ENCODE measurements around the gene TP53I3. TPM values are rescaled to one million over a fixed set of nuclear protein-coding genes. Genes with fewer than 3 reads are reported as not detected.

Gene TP53I3
- total RNA-seq, 2 donors from 2014 or later, result 3.1 to 13.0 TPM

GRCh38 chr2:24050041-24050979 is 34.3 kb downstream of the TP53I3 start:
- peak overlapping the region; percentile 58 to 61 for H3K27ac ChIP-seq
- H3K4me3 ChIP-seq, result peak overlapping the region; percentile 95
- H3K4me1 ChIP-seq (ENCODE audit: control insufficient read depth in 1 of 2, low read depth in 2 of 2), result peaks cover 12 to 25% of the 10 kb centered on the region in 2 donors
- DNase-seq (ENCODE audit: low spot score) (no peak), ATAC-seq (ENCODE audit: insufficient number of reproducible peaks, low FRiP score, low read depth) (no peak)
- H3K9me3 ChIP-seq, result no peaks in the 10 kb centered on the region
- no peak for TF ChIP-seq CTCF (IDR thresholded peaks at IDR 0.05)
- no peaks in the 10 kb centered on the region for H3K27me3 ChIP-seq (replicated peaks; ENCODE audit: insufficient read depth)
- no peaks in the 10 kb centered on the region for H3K36me3 ChIP-seq

GRCh38 chr2:24049485-24050021 is 35.1 kb downstream of the TP53I3 start, which contains the start of gene FKBP1B:
FKBP1B (plus strand) TSS chr2:24049741; CDS start chr2:24049850, 109 bp downstream.
- ATAC-seq (ENCODE audit: insufficient number of reproducible peaks, low FRiP score, low read depth) (no peak), DNase-seq (ENCODE audit: low spot score) (no peak)
- no peak for TF ChIP-seq CTCF (IDR thresholded peaks at IDR 0.05)

GRCh38 chr2:24048769-24049484 is 35.7 kb downstream of the TP53I3 start:
- ATAC-seq (ENCODE audit: insufficient number of reproducible peaks, low FRiP score, low read depth) (no peak), DNase-seq (ENCODE audit: low spot score) (no peak)
- TF ChIP-seq CTCF (IDR thresholded peaks at IDR 0.05), result no peak
- peaks cover 12 to 25% of the 10 kb centered on the region in 2 donors for H3K4me1 ChIP-seq (ENCODE audit: control insufficient read depth in 1 of 2, low read depth in 2 of 2)
- H3K4me3 ChIP-seq, result peak overlapping the region; percentile 95
- H3K27ac ChIP-seq, result peak overlapping the region; percentile 58 to 61
- H3K9me3 ChIP-seq, result no peaks in the 10 kb centered on the region
- no peaks in the 10 kb centered on the region for H3K36me3 ChIP-seq
- H3K27me3 ChIP-seq (replicated peaks; ENCODE audit: insufficient read depth), result no peaks in the 10 kb centered on the region

More at GRCh38 chr2:24049485-24050021, 35.1 kb downstream of the TP53I3 start, which contains the start of gene FKBP1B:
- Histone ChIP-seq H3K9me3 (no peaks in the 10 kb centered on the region), H3K27me3 (replicated peaks; ENCODE audit: insufficient read depth) (no peaks in the 10 kb centered on the region), H3K36me3 (no peaks in the 10 kb centered on the region), H3K4me1 (ENCODE audit: control insufficient read depth in 1 of 2, low read depth in 2 of 2) (peaks cover 12 to 25% of the 10 kb centered on the region in 2 donors), H3K4me3 (peak within 1 kb of the TSS; percentile 95), H3K27ac (peak within 1 kb of the TSS; percentile 58 to 61)

GRCh38 chr2:24047703-24048033 is 37.0 kb downstream of the TP53I3 start:
- peak overlapping the region; percentile 93 for H3K4me3 ChIP-seq
- no peak for ATAC-seq (ENCODE audit: insufficient number of reproducible peaks, low FRiP score, low read depth)
- no peak for DNase-seq (ENCODE audit: low spot score)
- H3K36me3 ChIP-seq, result no peaks in the 10 kb centered on the region
- H3K27me3 ChIP-seq (replicated peaks; ENCODE audit: insufficient read depth), result no peaks in the 10 kb centered on the region
- H3K4me1 ChIP-seq (ENCODE audit: control insufficient read depth in 1 of 2, low read depth in 2 of 2), result peaks cover 12 to 25% of the 10 kb centered on the region in 2 donors
- no peaks in the 10 kb centered on the region for H3K9me3 ChIP-seq
- TF ChIP-seq CTCF (IDR thresholded peaks at IDR 0.05), result no peak
- H3K27ac ChIP-seq, result no peak overlapping the region
